ENCODE measurements around the gene ATP11C. TPM values are rescaled to one million over a fixed set of nuclear protein-coding genes. Genes with fewer than 3 reads are reported as not detected.
A peak's percentile ranks its signal among the peaks of the same experiment; 100 is the strongest.

The ATP11C gene
- total RNA-seq, 1 experiment from 2014 or later, result 19.0 TPM

DNA sequence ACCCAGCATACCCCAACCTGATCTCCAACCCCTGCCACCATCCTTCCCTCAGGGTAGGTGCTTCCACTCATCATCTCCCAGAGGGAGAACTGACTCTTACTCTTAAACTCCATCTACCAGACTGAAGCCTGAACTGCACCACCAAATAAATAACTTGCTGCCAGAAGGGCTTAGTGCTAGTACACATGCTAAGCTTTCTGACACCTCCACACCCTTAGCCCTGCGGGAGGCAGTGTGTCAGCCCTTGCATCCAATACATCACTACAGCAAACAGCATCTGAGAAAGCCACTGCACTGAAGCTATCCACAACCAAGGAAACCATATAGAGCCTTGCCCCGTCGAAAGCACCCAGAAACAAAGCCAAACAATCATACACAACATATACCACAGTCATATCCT, 156.3 kb downstream of the ATP11C start:
- TF ChIP-seq, protein P1, sequence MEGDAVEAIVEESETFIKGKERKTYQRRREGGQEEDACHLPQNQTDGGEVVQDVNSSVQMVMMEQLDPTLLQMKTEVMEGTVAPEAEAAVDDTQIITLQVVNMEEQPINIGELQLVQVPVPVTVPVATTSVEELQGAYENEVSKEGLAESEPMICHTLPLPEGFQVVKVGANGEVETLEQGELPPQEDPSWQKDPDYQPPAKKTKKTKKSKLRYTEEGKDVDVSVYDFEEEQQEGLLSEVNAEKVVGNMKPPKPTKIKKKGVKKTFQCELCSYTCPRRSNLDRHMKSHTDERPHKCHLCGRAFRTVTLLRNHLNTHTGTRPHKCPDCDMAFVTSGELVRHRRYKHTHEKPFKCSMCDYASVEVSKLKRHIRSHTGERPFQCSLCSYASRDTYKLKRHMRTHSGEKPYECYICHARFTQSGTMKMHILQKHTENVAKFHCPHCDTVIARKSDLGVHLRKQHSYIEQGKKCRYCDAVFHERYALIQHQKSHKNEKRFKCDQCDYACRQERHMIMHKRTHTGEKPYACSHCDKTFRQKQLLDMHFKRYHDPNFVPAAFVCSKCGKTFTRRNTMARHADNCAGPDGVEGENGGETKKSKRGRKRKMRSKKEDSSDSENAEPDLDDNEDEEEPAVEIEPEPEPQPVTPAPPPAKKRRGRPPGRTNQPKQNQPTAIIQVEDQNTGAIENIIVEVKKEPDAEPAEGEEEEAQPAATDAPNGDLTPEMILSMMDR (IDR thresholded peaks at IDR 0.05; ENCODE audit: unreplicated experiment), result no peak
- Mint-ChIP-seq H3K27ac (ENCODE audit: low read depth, unreplicated experiment) (no peak overlapping the region), H3K27me3 (ENCODE audit: insufficient read depth, unreplicated experiment) (no peaks in the 10 kb centered on the region), H3K36me3 (ENCODE audit: insufficient read depth, unreplicated experiment) (peaks cover 16% of the 10 kb centered on the region), H3K4me1 (ENCODE audit: insufficient read depth, unreplicated experiment) (no peaks in the 10 kb centered on the region), H3K4me3 (ENCODE audit: unreplicated experiment) (no peak overlapping the region), H3K9me3 (ENCODE audit: unreplicated experiment) (no peaks in the 10 kb centered on the region)
- ChIA-PET CTCF (no interaction called here), POLR2A (no interaction called here)
- DNase-seq (ENCODE audit: unreplicated experiment), result no peak
- no TSS peak for BruUV-seq (replicated peaks)
- intact Hi-C loops (cut with micrococcal nuclease), result no loop called here

DNA sequence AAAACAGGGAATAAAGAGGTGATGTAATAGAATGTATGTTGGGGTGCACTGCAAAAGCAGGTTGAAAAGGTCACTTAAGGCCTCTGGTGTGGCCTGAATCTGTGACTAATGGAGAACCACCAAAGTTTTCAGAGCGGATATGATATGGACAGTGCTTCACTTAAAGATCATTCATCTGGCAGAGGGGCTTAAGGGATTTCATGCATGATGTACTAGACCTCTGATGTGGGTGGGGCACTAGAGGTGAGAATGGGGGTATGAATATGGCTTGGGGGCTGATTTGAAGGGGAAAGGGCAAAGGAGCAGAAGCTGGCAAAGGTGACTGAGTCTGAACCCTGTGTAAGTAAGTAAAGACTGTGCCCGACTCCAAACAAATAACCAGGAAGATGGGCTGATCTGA, 162.5 kb downstream of the ATP11C start:
- POLR2A ChIA-PET, result no interaction called here
- intact Hi-C loops (cut with micrococcal nuclease), result no loop called here
- Mint-ChIP-seq H3K4me3 (ENCODE audit: unreplicated experiment) (no peak overlapping the region), H3K9me3 (ENCODE audit: unreplicated experiment) (no peaks in the 10 kb centered on the region), H3K27me3 (ENCODE audit: insufficient read depth, unreplicated experiment) (no peaks in the 10 kb centered on the region), H3K27ac (ENCODE audit: low read depth, unreplicated experiment) (no peak overlapping the region), H3K4me1 (ENCODE audit: insufficient read depth, unreplicated experiment) (no peaks in the 10 kb centered on the region), H3K36me3 (ENCODE audit: insufficient read depth, unreplicated experiment) (peaks cover 8% of the 10 kb centered on the region)
- TF ChIP-seq, protein P1 (IDR thresholded peaks at IDR 0.05; ENCODE audit: unreplicated experiment), result no peak
- no peak for DNase-seq (ENCODE audit: unreplicated experiment)
- BruUV-seq (replicated peaks), result no TSS peak
- CTCF ChIA-PET, result interaction anchor here (0.5 kb wide), 1 partner anchor 1938 kb away, joined by 4 read pairs; no protein-coding TSS in a partner anchor

DNA sequence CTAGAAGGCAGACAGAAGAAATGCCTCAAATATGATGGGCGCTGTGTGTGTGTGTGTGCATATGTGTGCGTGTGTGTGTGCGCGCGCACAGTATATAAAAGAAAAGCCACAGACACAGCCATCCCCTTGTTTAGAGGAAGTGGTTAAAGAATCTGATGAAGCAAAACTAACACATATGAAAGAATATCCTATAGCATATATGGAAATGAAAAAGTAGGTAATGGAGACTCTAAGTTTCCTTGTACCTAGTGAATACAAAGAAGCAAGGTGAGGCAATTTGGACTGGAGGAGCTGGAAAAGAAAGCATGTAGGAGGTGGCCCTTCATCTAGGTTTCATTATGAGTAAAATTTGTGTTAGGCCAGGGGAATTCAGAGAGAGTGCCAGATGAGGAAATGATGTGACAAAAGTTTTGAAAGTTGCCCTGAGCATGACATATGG, 166.3 kb downstream of the ATP11C start:
- CTCF ChIA-PET, result no interaction called here
- no peak overlapping the region for H3K4me3 Mint-ChIP-seq (ENCODE audit: unreplicated experiment)
- no peaks in the 10 kb centered on the region for H3K9me3 Mint-ChIP-seq (ENCODE audit: unreplicated experiment)
- H3K4me1 Mint-ChIP-seq (ENCODE audit: insufficient read depth, unreplicated experiment), result no peaks in the 10 kb centered on the region
- no peaks in the 10 kb centered on the region for H3K27me3 Mint-ChIP-seq (ENCODE audit: insufficient read depth, unreplicated experiment)
- no peak overlapping the region for H3K27ac Mint-ChIP-seq (ENCODE audit: low read depth, unreplicated experiment)
- TF ChIP-seq, protein P1 (IDR thresholded peaks at IDR 0.05; ENCODE audit: unreplicated experiment), result no peak
- no peaks in the 10 kb centered on the region for H3K36me3 Mint-ChIP-seq (ENCODE audit: insufficient read depth, unreplicated experiment)
- intact Hi-C loops (cut with micrococcal nuclease), result no loop called here
- POLR2A ChIA-PET, result no interaction called here
- no peak for DNase-seq (ENCODE audit: unreplicated experiment)
- BruUV-seq (replicated peaks), result no TSS peak

DNA sequence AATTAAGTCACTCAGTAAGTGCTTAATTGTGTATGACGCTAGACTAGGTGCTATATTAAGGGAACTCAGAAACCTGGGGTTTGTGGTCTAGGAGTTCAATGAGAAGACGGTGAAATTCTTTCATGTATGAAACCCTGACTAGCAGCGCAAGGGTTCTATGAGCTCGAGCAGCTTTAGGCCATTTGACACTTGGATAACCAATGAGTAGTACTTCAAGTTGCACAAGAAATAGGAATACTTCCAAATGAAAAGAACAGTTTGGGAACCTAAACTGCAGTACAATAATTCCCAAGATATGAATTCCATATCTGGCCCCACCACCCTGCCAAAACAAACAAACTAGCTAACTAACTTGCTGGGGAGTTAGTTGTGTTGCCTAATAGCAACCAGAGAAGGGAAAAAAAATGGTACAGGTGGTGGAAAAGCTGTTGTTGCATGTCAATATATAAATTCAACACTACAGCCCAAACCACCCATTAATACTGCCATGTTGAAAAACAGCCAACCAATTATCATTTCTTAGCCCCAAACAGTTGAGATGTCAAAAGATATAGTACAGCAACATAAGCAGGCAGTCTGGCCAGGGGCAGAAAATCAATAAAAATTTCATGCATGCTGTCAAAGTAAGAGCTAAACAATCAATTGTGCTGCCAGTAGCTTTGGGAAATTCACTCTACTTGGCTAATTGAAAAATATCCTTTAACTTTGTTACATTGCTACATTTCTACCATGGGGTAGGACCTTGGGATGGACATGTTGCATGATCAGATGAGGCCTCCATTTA, 170.3 kb downstream of the ATP11C start:
- no peaks in the 10 kb centered on the region for H3K27me3 Mint-ChIP-seq (ENCODE audit: insufficient read depth, unreplicated experiment)

More for the DNA sequence above, 170.3 kb downstream of the ATP11C start:
- Mint-ChIP-seq H3K27ac (ENCODE audit: low read depth, unreplicated experiment) (no peak overlapping the region), H3K4me3 (ENCODE audit: unreplicated experiment) (no peak overlapping the region), H3K4me1 (ENCODE audit: insufficient read depth, unreplicated experiment) (no peaks in the 10 kb centered on the region), H3K9me3 (ENCODE audit: unreplicated experiment) (no peaks in the 10 kb centered on the region), H3K36me3 (ENCODE audit: insufficient read depth, unreplicated experiment) (no peaks in the 10 kb centered on the region)
- CTCF ChIA-PET, result interaction anchor here (0.6 to 0.9 kb wide), 3 partner anchors 123 to 1007 kb away, joined by 3 read pairs; no protein-coding TSS in a partner anchor
- TF ChIP-seq, protein P1 (IDR thresholded peaks at IDR 0.05; ENCODE audit: unreplicated experiment), result no peak
- POLR2A ChIA-PET, result interaction anchor here (0.8 to 1.0 kb wide), 3 partner anchors 9 to 14 kb away, joined by 3 read pairs; no protein-coding TSS in a partner anchor
- DNase-seq (ENCODE audit: unreplicated experiment), result peak; percentile 79
- intact Hi-C loops (cut with micrococcal nuclease), result no loop called here
- BruUV-seq (replicated peaks), result no TSS peak

Data from MCF 10A (cell line).